Erythroblast (primary cell): ENCODE results near the gene INTS1.

Experiments used
- GATA1 ChIP-seq: IDR thresholded peaks from 2 replicates; pipeline ENCODE4 v1.6.1; 2011; ENCODE audit warnings: low read depth, mild to moderate bottlenecking, control low read depth, low read length, moderate library complexity
- POLR2A ChIP-seq: IDR thresholded peaks from 2 replicates; pipeline ENCODE4 v1.6.1; 2011; ENCODE audit warnings: mild to moderate bottlenecking, low read length

DNA sequence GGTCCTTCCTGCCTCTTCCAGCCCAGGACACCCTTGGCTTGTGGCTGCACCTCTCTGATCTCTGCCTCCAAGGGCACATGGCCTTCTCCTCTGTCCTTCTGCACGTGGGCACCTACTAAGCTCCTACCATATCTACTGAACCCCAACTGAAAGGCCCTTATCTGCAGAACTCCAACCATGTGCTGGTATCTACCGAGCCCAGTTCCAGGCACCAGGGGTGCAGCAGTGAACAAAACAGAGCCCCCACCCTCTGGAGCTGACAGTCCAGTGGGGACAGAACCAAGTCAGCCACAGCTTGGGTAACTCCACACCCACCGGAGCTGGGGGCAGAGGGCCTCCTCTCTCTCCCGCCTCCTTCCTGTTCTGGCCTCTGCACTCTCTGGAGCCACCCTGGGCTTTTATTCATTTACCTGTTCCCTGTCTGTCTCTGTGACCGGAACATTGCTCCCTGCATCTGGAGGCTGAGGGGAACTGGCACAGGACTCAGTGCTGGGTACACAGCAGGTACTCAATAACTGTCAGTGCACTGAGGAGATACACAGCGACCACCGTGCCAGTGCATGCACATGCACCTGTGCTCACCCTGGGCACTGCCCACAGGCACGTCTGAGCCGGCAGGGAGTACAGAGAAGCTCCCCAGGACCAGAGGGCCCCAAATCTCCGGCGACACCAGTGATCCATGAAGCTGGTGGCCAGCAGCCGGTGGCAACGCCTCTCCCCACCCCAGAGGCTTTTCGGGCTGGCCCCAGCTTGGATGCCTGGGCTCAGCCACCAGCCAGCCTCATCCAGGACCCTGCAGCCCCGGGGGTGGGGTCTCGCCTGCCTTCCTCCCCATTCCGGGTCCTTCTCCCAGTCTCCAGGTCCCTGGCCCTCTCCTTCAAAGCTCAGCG is 46.9 kb downstream of the INTS1 start:
- peak; percentile 68 for TF ChIP-seq POLR2A
- TF ChIP-seq GATA1: no peak
